Mucosa of stomach (tissue), 1 donor: Measurements from ENCODE around the gene LRBA.

Experiments
- H3K27me3 ChIP-seq: one replicate; pipeline ENCODE4 v1.7.0; 2013; ENCODE audit warnings: mild to moderate bottlenecking, low read length; ENCODE audit not compliant: control insufficient read depth, insufficient read depth
- H3K36me3 ChIP-seq: one replicate; pipeline ENCODE4 v1.7.0; 2013; ENCODE audit warnings: low read length; ENCODE audit not compliant: control insufficient read depth, insufficient read depth
- H3K4me1 ChIP-seq: one replicate; pipeline ENCODE4 v1.7.0; 2013; ENCODE audit warnings: mild to moderate bottlenecking, low read length; ENCODE audit not compliant: control insufficient read depth, insufficient read depth
- H3K4me3 ChIP-seq: one replicate; pipeline ENCODE4 v1.7.0; 2013; ENCODE audit warnings: low read length
- H3K9ac ChIP-seq: one replicate; pipeline ENCODE4 v1.7.0; 2013; ENCODE audit warnings: mild to moderate bottlenecking, low read length, moderate library complexity
- H3K9me3 ChIP-seq: one replicate; pipeline ENCODE4 v1.7.0; 2013; ENCODE audit warnings: mild to moderate bottlenecking, low read length, moderate library complexity; ENCODE audit not compliant: control insufficient read depth
- donor health status: Pancreatic carcinoma.

The LRBA gene

GRCh38 chr4:150801833-150802232 is 213.3 kb downstream of the LRBA start:
- H3K4me1 ChIP-seq, result no peaks in the 10 kb centered on the region
- no peak overlapping the region for H3K9ac ChIP-seq
- no peaks in the 10 kb centered on the region for H3K27me3 ChIP-seq
- no peaks in the 10 kb centered on the region for H3K9me3 ChIP-seq
- H3K4me3 ChIP-seq, result no peak overlapping the region
- H3K36me3 ChIP-seq, result no peaks in the 10 kb centered on the region

- H3K9me3 ChIP-seq, result no peaks in the 10 kb centered on the region
- H3K36me3 ChIP-seq, result no peaks in the 10 kb centered on the region
- H3K4me3 ChIP-seq, result no peak overlapping the region
- H3K4me1 ChIP-seq, result no peaks in the 10 kb centered on the region
- H3K9ac ChIP-seq, result no peak overlapping the region
- no peaks in the 10 kb centered on the region for H3K27me3 ChIP-seq
These were observed 215.9 kb downstream of the LRBA start for GRCh38 chr4:150799207-150799606.

- no peaks in the 10 kb centered on the region for H3K36me3 ChIP-seq
- H3K9me3 ChIP-seq, result no peaks in the 10 kb centered on the region
- no peaks in the 10 kb centered on the region for H3K4me1 ChIP-seq
- no peaks in the 10 kb centered on the region for H3K27me3 ChIP-seq
- no peak overlapping the region for H3K9ac ChIP-seq
- H3K4me3 ChIP-seq, result no peak overlapping the region
These were observed 220.4 kb downstream of the LRBA start for GRCh38 chr4:150794706-150795105.

GRCh38 chr4:150789864-150790263 is 225.2 kb downstream of the LRBA start:
- H3K4me1 ChIP-seq, result no peaks in the 10 kb centered on the region
- H3K27me3 ChIP-seq, result no peaks in the 10 kb centered on the region
- no peaks in the 10 kb centered on the region for H3K9me3 ChIP-seq
- H3K9ac ChIP-seq, result no peak overlapping the region
- no peaks in the 10 kb centered on the region for H3K36me3 ChIP-seq
- H3K4me3 ChIP-seq, result no peak overlapping the region

DNA sequence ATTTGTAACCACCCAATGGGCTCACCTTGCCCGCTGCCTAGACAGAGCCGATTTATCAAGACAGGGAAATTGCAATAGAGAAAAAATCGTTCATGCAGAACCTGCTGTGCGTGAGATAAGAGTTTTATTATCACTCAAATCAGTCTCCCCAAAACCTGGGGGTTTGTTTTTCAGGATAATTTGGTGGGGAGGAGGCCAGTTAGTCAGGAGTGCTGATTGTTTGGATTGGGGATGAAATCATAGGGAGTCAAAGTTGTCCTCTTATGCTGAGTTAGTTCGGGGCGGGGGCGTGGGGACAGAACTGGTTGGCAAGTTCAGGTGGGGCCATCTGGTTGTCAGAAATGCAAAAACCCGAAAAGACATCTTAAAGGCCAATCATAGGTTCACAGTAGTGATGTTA is 230.1 kb downstream of the LRBA start:
- Histone ChIP-seq H3K9ac (no peak overlapping the region), H3K9me3 (no peaks in the 10 kb centered on the region), H3K27me3 (no peaks in the 10 kb centered on the region), H3K36me3 (no peaks in the 10 kb centered on the region), H3K4me3 (no peak overlapping the region), H3K4me1 (no peaks in the 10 kb centered on the region)

DNA sequence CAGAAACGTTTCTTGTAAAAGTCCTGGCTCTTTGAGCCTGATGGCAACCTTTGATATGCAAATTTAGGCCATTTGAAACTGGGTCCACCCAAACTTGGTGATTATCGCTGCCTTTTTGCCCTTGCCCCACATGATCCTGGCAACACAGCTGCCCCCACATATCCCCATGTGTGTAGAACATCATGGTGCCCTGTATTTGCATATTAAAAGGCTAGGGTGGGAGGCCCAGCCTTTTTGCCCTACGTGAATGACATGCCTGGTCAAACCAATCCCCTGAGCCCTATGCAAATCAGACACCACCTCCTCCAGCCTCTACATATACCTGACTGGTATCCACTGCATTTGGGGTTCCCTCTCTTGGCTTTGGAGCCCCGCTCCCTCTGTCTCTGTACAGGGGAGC is 230.8 kb downstream of the LRBA start:
- Histone ChIP-seq H3K36me3 (no peaks in the 10 kb centered on the region), H3K4me1 (no peaks in the 10 kb centered on the region), H3K27me3 (no peaks in the 10 kb centered on the region), H3K4me3 (no peak overlapping the region), H3K9ac (no peak overlapping the region), H3K9me3 (no peaks in the 10 kb centered on the region)

DNA sequence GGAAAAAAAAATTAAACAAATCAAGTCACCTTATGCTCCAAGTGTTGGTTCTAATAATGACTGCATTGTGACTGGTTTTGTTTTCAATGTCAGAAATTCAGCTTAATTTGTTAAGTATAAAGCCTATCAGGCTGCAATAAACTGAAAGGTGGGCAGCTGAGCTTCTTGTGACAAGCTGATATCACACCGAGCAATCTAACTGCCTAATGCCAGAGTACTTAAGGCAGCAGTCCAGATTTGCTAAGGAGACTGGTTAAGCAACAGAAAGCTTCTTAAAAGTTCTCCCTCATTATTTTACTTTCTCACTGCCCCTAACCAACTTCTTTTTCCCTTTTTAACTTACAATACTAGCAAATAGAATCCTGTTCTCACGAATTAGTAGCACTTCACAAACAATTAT is 232.2 kb downstream of the LRBA start:
- Histone ChIP-seq H3K27me3 (no peaks in the 10 kb centered on the region), H3K9ac (no peak overlapping the region), H3K4me3 (no peak overlapping the region), H3K36me3 (no peaks in the 10 kb centered on the region), H3K9me3 (no peaks in the 10 kb centered on the region), H3K4me1 (no peaks in the 10 kb centered on the region)

DNA sequence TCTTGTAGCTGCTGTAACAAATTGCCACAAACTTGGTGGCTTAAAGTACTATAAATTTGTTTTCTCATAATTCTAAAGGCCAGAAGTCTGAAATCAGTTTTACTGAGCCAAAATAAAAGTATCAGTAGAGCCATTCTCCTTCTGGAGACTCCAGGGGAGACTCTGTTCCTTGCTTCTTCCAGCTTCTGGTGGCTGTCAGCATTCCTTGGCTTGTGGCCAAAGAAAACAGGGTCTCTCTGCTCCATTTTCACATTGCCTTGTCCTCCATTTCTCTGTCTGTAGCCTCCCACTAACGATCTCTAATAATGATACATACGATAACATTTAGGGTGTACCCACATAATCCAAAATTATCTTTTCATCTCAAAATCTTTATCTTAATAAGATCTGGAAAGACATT is 232.8 kb downstream of the LRBA start:
- no peaks in the 10 kb centered on the region for H3K4me1 ChIP-seq
- H3K4me3 ChIP-seq, result no peak overlapping the region
- no peak overlapping the region for H3K9ac ChIP-seq
- H3K36me3 ChIP-seq, result no peaks in the 10 kb centered on the region
- H3K27me3 ChIP-seq, result no peaks in the 10 kb centered on the region
- H3K9me3 ChIP-seq, result no peaks in the 10 kb centered on the region

- Histone ChIP-seq H3K9me3 (no peaks in the 10 kb centered on the region), H3K27me3 (no peaks in the 10 kb centered on the region), H3K4me1 (no peaks in the 10 kb centered on the region), H3K36me3 (no peaks in the 10 kb centered on the region), H3K9ac (no peak overlapping the region), H3K4me3 (no peak overlapping the region)
These were observed 233.9 kb downstream of the LRBA start for GRCh38 chr4:150781191-150781590.

GRCh38 chr4:150779707-150780106 is 235.4 kb downstream of the LRBA start:
- Histone ChIP-seq H3K27me3 (no peaks in the 10 kb centered on the region), H3K4me3 (no peak overlapping the region), H3K9me3 (no peaks in the 10 kb centered on the region), H3K4me1 (no peaks in the 10 kb centered on the region), H3K9ac (no peak overlapping the region), H3K36me3 (no peaks in the 10 kb centered on the region)

DNA sequence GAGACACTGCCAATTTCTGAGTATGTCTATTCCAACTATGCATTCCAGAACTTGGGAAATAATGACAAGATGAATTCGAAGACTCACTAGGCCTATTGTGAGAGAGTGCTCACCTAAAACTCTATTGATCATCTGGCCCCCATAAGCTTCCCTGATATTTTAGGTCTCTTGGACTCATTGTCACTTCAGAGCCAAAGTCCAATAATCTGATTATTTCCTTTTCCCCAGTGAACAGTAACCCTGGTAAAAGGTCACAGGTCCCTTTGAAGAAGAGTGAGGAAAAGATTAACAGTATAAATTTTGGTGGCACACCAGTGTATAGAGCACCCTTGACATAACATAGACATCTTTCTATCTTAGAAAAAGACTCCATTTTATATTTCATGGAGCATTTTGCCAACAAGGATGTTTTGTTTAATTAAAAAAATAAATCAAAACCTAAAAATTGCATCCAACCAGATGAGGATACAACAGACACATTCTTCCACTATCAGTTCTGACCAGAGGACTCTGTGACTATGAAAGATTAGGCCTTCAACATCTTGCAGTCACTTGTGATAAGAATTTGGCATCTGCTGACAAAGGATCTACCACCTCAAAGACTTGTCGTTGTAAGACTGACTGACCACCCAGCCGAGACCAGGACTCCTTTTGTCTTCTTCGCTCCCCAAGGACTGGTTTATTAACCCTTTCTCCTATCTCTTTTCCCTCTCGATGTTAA is 241.2 kb downstream of the LRBA start:
- no peak overlapping the region for H3K4me3 ChIP-seq
- peaks cover 9% of the 10 kb centered on the region for H3K4me1 ChIP-seq
- H3K36me3 ChIP-seq, result no peaks in the 10 kb centered on the region
- H3K9ac ChIP-seq, result no peak overlapping the region
- H3K27me3 ChIP-seq, result no peaks in the 10 kb centered on the region
- H3K9me3 ChIP-seq, result no peaks in the 10 kb centered on the region

- Histone ChIP-seq H3K4me1 (peaks cover 9% of the 10 kb centered on the region), H3K4me3 (no peak overlapping the region), H3K9me3 (no peaks in the 10 kb centered on the region), H3K27me3 (no peaks in the 10 kb centered on the region), H3K36me3 (no peaks in the 10 kb centered on the region), H3K9ac (no peak overlapping the region)
These were observed 242.1 kb downstream of the LRBA start for GRCh38 chr4:150773032-150773431.

- Histone ChIP-seq H3K9ac (no peak overlapping the region), H3K4me1 (peaks cover 9% of the 10 kb centered on the region), H3K4me3 (no peak overlapping the region), H3K9me3 (no peaks in the 10 kb centered on the region), H3K27me3 (no peaks in the 10 kb centered on the region), H3K36me3 (no peaks in the 10 kb centered on the region)
These were observed 243.7 kb downstream of the LRBA start for GRCh38 chr4:150771382-150771781.
